ENCODE measurements around the gene LNX2. TPM values are rescaled to one million over a fixed set of nuclear protein-coding genes. Genes with fewer than 3 reads are reported as not detected.
A peak's percentile ranks its signal among the peaks of the same experiment; 100 is the strongest.

The LNX2 gene
- total RNA-seq, 2 experiments from 2014 or later = 6.8 to 9.7 TPM

- no peak for TF ChIP-seq CTCF (conservative IDR thresholded peaks at IDR 0.05; ENCODE audit: low read length)
- BruUV-seq (replicated peaks) = no TSS peak
- Histone ChIP-seq H3K9me2 (ENCODE audit: insufficient read depth, low read length) (no peaks in the 10 kb centered on the region), H2AFZ (ENCODE audit: low read length) (peak overlapping the region; percentile 82; the same call in 1 of the 2 replicates), H3K27ac (ENCODE audit: low read depth, low read length, poor library complexity, severe bottlenecking) (peak overlapping the region; percentile 51), H4K20me1 (ENCODE audit: insufficient read depth, low read length) (peaks cover 34% of the 10 kb centered on the region), H3K4me2 (ENCODE audit: low read length) (peak overlapping the region; percentile 98), H3K9me3 (ENCODE audit: low read length) (peaks cover 9% of the 10 kb centered on the region; the same call in 1 of the 2 replicates), H3K36me3 (ENCODE audit: insufficient read depth, low read length) (peaks cover 24% of the 10 kb centered on the region), H3K4me1 (ENCODE audit: insufficient read depth, low read length, poor library complexity, severe bottlenecking) (peaks cover 32% of the 10 kb centered on the region), H3K4me3 (ENCODE audit: low read depth, low read length, poor library complexity, severe bottlenecking) (peak overlapping the region; percentile 88), H3K79me2 (ENCODE audit: insufficient read depth, low read depth, low read length) (peaks cover 59% of the 10 kb centered on the region)
- ChIA-PET CTCF (ENCODE audit: unreplicated experiment) (interaction anchor here (1.2 kb wide), 1 partner anchor 194 kb away, joined by 3 read pairs; no protein-coding TSS in a partner anchor), POLR2A (interaction anchor here (0.6 to 2.7 kb wide), 6 partner anchors 21 to 175 kb away, joined by 3 to 7 read pairs (median 4); no protein-coding TSS in a partner anchor)
- intact Hi-C loops (cut with micrococcal nuclease; ENCODE audit: unreplicated experiment) = no loop called here
- no peak for DNase-seq (ENCODE audit: low spot score)
Observed at GRCh38 chr13:27619093-27619727, 1.1 kb downstream of the LNX2 start.

GRCh38 chr13:27617881-27618321 is 2.4 kb downstream of the LNX2 start:
- DNase-seq (ENCODE audit: low spot score) = no peak
- Histone ChIP-seq H3K4me3 (ENCODE audit: low read depth, low read length, poor library complexity, severe bottlenecking) (no peak overlapping the region), H3K27ac (ENCODE audit: low read depth, low read length, poor library complexity, severe bottlenecking) (no peak overlapping the region), H2AFZ (ENCODE audit: low read length) (no peak overlapping the region), H3K36me3 (ENCODE audit: insufficient read depth, low read length) (peaks cover 11% of the 10 kb centered on the region), H3K4me2 (ENCODE audit: low read length) (peak overlapping the region; percentile 98; the same call in 1 of the 2 replicates), H3K79me2 (ENCODE audit: insufficient read depth, low read depth, low read length) (peaks cover 46% of the 10 kb centered on the region), H3K4me1 (ENCODE audit: insufficient read depth, low read length, poor library complexity, severe bottlenecking) (peaks cover 20% of the 10 kb centered on the region), H3K9me2 (ENCODE audit: insufficient read depth, low read length) (no peaks in the 10 kb centered on the region), H4K20me1 (ENCODE audit: insufficient read depth, low read length) (peaks cover 21% of the 10 kb centered on the region; the same call in 1 of the 2 replicates), H3K9me3 (ENCODE audit: low read length) (peaks cover 9% of the 10 kb centered on the region; the same call in 1 of the 2 replicates)
- BruUV-seq (replicated peaks) = no TSS peak
- ChIA-PET CTCF (ENCODE audit: unreplicated experiment) (no interaction called here), POLR2A (interaction anchor here (0.6 to 1.2 kb wide), 2 partner anchors 36 to 71 kb away, joined by 3 read pairs; no protein-coding TSS in a partner anchor)
- intact Hi-C loops (cut with micrococcal nuclease; ENCODE audit: unreplicated experiment) = no loop called here
- TF ChIP-seq EZH2phosphoT487 (IDR thresholded peaks at IDR 0.05; ENCODE audit: borderline replicate concordance, low read depth, low read length) (no peak), CTCF (conservative IDR thresholded peaks at IDR 0.05; ENCODE audit: low read length) (no peak)

GRCh38 chr13:27613628-27614027 is 6.7 kb downstream of the LNX2 start:
- TF ChIP-seq CTCF (conservative IDR thresholded peaks at IDR 0.05; ENCODE audit: low read length) = no peak
- BruUV-seq (replicated peaks) = no TSS peak
- Histone ChIP-seq H3K79me2 (ENCODE audit: insufficient read depth, low read depth, low read length) (peaks cover 48% of the 10 kb centered on the region; the same call in 1 of the 2 replicates), H3K4me3 (ENCODE audit: low read depth, low read length, poor library complexity, severe bottlenecking) (no peak overlapping the region), H3K9me3 (ENCODE audit: low read length) (peaks cover 9% of the 10 kb centered on the region; the same call in 1 of the 2 replicates), H4K20me1 (ENCODE audit: insufficient read depth, low read length) (peaks cover 2% of the 10 kb centered on the region; the same call in 1 of the 2 replicates), H3K4me1 (ENCODE audit: insufficient read depth, low read length, poor library complexity, severe bottlenecking) (peaks cover 6% of the 10 kb centered on the region), H3K4me2 (ENCODE audit: low read length) (no peak overlapping the region), H2AFZ (ENCODE audit: low read length) (no peak overlapping the region), H3K27ac (ENCODE audit: low read depth, low read length, poor library complexity, severe bottlenecking) (no peak overlapping the region), H3K9me2 (ENCODE audit: insufficient read depth, low read length) (no peaks in the 10 kb centered on the region), H3K36me3 (ENCODE audit: insufficient read depth, low read length) (peaks cover 6% of the 10 kb centered on the region; the same call in 1 of the 2 replicates)
- intact Hi-C loops (cut with micrococcal nuclease; ENCODE audit: unreplicated experiment) = no loop called here
- ChIA-PET CTCF (ENCODE audit: unreplicated experiment) (no interaction called here), POLR2A (no interaction called here)
- DNase-seq (ENCODE audit: low spot score) = no peak

All from OCI-LY7 (cell line).